ENCODE data around the gene IZUMO1.
"Not testable (repeated sequence)": the region's sequence is repeated elsewhere in the genome, so short reads cannot be mapped to it uniquely, and the experiment has no call there.

Gene IZUMO1

GRCh38 chr19:48711106-48711662 lies 35.5 kb downstream of the IZUMO1 start:
- DNase-seq: no peak

GRCh38 chr19:48708471-48708870 lies 38.2 kb downstream of the IZUMO1 start:
- no peak for DNase-seq

DNA sequence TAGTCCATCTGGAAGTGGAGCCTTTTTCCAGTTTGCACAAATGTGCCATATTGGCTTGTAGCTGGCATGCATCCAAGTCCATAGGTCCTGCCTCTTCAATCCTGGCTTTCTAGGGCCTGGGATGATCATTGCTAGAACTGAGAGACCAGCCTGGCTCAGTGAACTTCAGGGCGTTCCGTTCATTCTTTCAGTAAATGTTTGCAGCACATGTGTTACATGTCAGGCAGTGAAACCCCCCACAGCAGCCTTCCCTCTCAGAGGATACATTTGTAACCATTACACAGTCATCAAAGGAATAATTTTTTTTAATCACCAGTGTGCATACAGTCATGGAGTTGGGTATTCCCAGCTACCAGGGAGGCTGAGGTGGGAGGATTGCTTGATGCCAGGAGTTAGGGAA lies 41.3 kb downstream of the IZUMO1 start:
- DNase-seq: no peak

DNA sequence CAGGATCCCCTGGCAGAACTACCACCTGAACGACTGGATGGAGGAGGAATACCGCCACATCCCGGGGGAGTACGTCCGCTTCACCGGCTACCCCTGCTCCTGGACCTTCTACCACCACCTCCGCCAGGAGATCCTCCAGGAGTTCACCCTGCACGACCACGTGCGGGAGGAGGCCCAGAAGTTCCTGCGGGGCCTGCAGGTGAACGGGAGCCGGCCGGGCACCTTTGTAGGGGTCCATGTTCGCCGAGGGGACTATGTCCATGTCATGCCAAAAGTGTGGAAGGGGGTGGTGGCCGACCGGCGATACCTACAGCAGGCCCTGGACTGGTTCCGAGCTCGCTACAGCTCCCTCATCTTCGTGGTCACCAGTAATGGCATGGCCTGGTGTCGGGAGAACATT lies 43.4 kb downstream of the IZUMO1 start:
- DNase-seq: no peak

DNA sequence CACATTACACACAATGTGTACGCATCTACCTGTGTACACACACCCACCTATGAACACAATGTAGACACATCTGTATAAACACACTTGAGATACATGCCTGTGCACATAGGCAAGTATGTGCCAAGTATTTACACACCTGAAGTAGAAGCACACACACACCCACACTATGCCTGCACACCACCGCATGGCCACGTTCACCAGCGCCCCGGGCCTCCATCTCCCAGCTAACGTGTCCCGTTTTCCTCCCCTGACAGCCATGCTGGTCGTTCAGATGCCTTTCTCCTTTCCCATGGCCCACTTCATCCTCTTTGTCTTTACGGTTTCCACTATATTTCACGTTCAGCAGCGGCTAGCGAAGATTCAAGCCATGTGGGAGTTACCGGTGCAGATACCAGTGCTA lies 44.0 kb downstream of the IZUMO1 start:
- no peak for DNase-seq

DNA sequence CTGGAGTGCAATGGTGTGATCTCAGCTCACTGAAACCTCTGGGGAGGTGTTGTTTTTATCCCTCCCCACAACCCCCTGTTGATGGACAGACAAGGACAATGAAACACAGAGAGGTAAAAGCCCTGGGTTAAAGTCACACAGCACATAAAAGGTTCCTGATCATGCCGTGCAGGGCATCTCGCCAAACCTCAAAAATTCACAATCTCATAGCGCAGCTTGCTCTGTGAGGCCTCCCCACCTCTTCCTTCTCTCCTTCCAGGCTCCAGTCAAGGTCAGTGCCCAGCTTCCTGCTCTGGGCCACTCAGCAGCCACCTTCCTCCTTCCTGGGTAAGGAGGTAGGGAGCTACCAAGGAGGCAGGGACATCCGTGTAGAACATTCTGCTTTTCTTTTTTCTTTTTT lies 48.7 kb downstream of the IZUMO1 start:
- no peak for DNase-seq

GRCh38 chr19:48696353-48697010 lies 50.2 kb downstream of the IZUMO1 start:
- no peak for DNase-seq

- no peak for DNase-seq
Observed at GRCh38 chr19:48695743-48696352, 50.9 kb downstream of the IZUMO1 start, which contains the start of gene FUT2. Gene FUT2 (plus strand): TSS chr19:48695971. CDS start chr19:48702957, 6,986 bp downstream.

- not testable (repeated sequence) for DNase-seq
Observed at GRCh38 chr19:48693629-48694028, 53.1 kb downstream of the IZUMO1 start.

All from NCI-H2227 treated with DMSO at 0.1 percent for 48 hours (cell line).